A549 (cell line): Measurements from ENCODE around the gene POLE. TPM values are rescaled to one million over a fixed set of nuclear protein-coding genes. Genes with fewer than 3 reads are reported as not detected.

Source experiments
- ATAC-seq, 2 experiments: fragments of 200-7000 bp in 1 of 2; fragments of >200 bp in 1 of 2; cut with Nextera tagmentation in 1 of 2; cut with Tn5 transposase in 1 of 2; 3 replicates each; pipeline versions ENCODE4 v1.8.0 to v1.9.1; 2018 to 2020; ENCODE audit warnings: mild to moderate bottlenecking in 1 of 2, moderate library complexity in 1 of 2
- CTCF ChIA-PET: fragments of 300-600 bp; sonication (Branson Sonifier 250); formaldehyde crosslinking; extraction: SDS; loops from one replicate; lab custom pipeline; 2021; ENCODE audit warnings: antibody characterized with exemption, inconsistent platforms; lab: Yijun Ruan, JAX
- POLR2A ChIA-PET: fragments of 350-600 bp; formaldehyde crosslinking; extraction: SDS; loops from one replicate; lab custom pipeline; 2021; ENCODE audit warnings: antibody characterized with exemption, inconsistent platforms; lab: Yijun Ruan, JAX
- DNase-seq, 2 experiments: peaks; one replicate each; pipeline versions ENCODE4 v3.0.0 to v3.0.0-alpha.2; 2011 to 2016; ENCODE audit warnings: low read depth in 1 of 2, low spot score in 1 of 2
- FAIRE-seq: peaks from 2 replicates; lab custom pipeline; 2011; peaks lifted over from hg19 to GRCh38; lab: Jason Lieb, UNC
- H3K27ac ChIP-seq, 2 experiments: fragments of >200 bp; sonication (Bioruptor Twin); formaldehyde crosslinking; 3 replicates each; pipeline ENCODE4 v1.5.1; 2016 to 2017
- H3K4me1 ChIP-seq: fragments of >200 bp; sonication (Bioruptor Twin); formaldehyde crosslinking; 3 replicates; pipeline ENCODE4 v1.6.1; 2016
- H3K4me2 ChIP-seq: fragments of >200 bp; sonication (Bioruptor Twin); formaldehyde crosslinking; 3 replicates; pipeline ENCODE4 v1.6.1; 2016
- H3K4me3 ChIP-seq: fragments of >200 bp; sonication (Bioruptor Twin); formaldehyde crosslinking; 3 replicates; pipeline ENCODE4 v1.5.1; 2016
- H3K9me3 ChIP-seq: fragments of >200 bp; sonication (Bioruptor Twin); formaldehyde crosslinking; 3 replicates; pipeline ENCODE4 v1.6.1; 2016
- ATOH8 ChIP-seq: fragments of 250-450 bp; sonication (Bioruptor Pico); IDR thresholded peaks from 2 replicates; pipeline ENCODE4 v1.5.0; 2020; ENCODE audit warnings: low read depth, mild to moderate bottlenecking, moderate library complexity
- BHLHE40 ChIP-seq: IDR thresholded peaks from 2 replicates; pipeline ENCODE4 v1.6.1; 2012; ENCODE audit warnings: low read depth, low read length, inconsistent platforms
- CBX8 ChIP-seq: fragments of 200-600 bp; sonication (generic); IDR thresholded peaks from 2 replicates; pipeline ENCODE4 v1.6.1; 2016
- CEBPB ChIP-seq, 2 experiments: fragments of >200 bp in 1 of 2; sonication (Bioruptor Twin) in 1 of 2; formaldehyde crosslinking in 1 of 2; IDR thresholded peaks; 2 replicates each; pipeline ENCODE4 v1.6.1; 2012 to 2016
- CHD2 ChIP-seq: fragments of 150-350 bp; IDR thresholded peaks from 2 replicates; pipeline ENCODE4 v1.6.1; 2014; ENCODE audit warnings: low read length; ENCODE audit not compliant: partially characterized antibody
- CHD4 ChIP-seq: fragments of 200-600 bp; sonication (generic); IDR thresholded peaks from 2 replicates; pipeline ENCODE4 v1.6.1; 2016; ENCODE audit warnings: antibody characterized with exemption, mild to moderate bottlenecking, borderline replicate concordance
- E2F6 ChIP-seq: IDR thresholded peaks from 2 replicates; pipeline ENCODE4 v1.6.1; 2012; ENCODE audit warnings: low read depth, borderline replicate concordance
- EHMT2 ChIP-seq: fragments of 200-600 bp; sonication (generic); IDR thresholded peaks from 2 replicates; pipeline ENCODE4 v1.6.1; 2016; ENCODE audit warnings: antibody characterized with exemption, low read depth, mild to moderate bottlenecking, moderate library complexity
- ESRRA ChIP-seq: fragments of 150-350 bp; IDR thresholded peaks from 2 replicates; pipeline ENCODE4 v1.6.1; 2014; ENCODE audit warnings: mild to moderate bottlenecking, low read length, borderline replicate concordance
- GATA3 ChIP-seq: IDR thresholded peaks from 2 replicates; pipeline ENCODE4 v1.6.1; 2012; ENCODE audit warnings: borderline replicate concordance
- HES2 ChIP-seq: fragments of >200 bp; sonication (Bioruptor Twin); formaldehyde crosslinking; IDR thresholded peaks from 2 replicates; pipeline ENCODE4 v1.6.1; 2016
- JUNB ChIP-seq: fragments of >200 bp; sonication (Bioruptor Twin); formaldehyde crosslinking; IDR thresholded peaks from 2 replicates; pipeline ENCODE4 v1.6.1; 2016
- KDM1A ChIP-seq: fragments of 200-600 bp; sonication (generic); IDR thresholded peaks from 2 replicates; pipeline ENCODE4 v1.6.1; 2016; ENCODE audit warnings: low read depth, mild to moderate bottlenecking
- MAX ChIP-seq: IDR thresholded peaks from 2 replicates; pipeline ENCODE4 v1.6.1; 2012
- MYC ChIP-seq: IDR thresholded peaks from 2 replicates; pipeline ENCODE4 v1.6.1; 2012; ENCODE audit warnings: mild to moderate bottlenecking, inconsistent platforms, low read length, improper control_type of control experiment, borderline replicate concordance
- NFE2L2 ChIP-seq: fragments of 150-350 bp; conservative IDR thresholded peaks from 2 replicates; pipeline ENCODE4 v1.6.1; 2014; ENCODE audit warnings: low read length
- NPAS2 ChIP-seq: fragments of 250-450 bp; sonication (Bioruptor Pico); IDR thresholded peaks from 2 replicates; pipeline ENCODE4 v1.8.0; 2022; ENCODE audit warnings: mild to moderate bottlenecking, moderate library complexity, borderline replicate concordance
- PBX3 ChIP-seq: IDR thresholded peaks from 2 replicates; pipeline ENCODE4 v1.6.1; 2012
- POLR2A ChIP-seq: IDR thresholded peaks from 2 replicates; pipeline ENCODE4 v1.6.1; 2012; ENCODE audit warnings: mild to moderate bottlenecking, low read length
- POLR2AphosphoS2 ChIP-seq: conservative IDR thresholded peaks from 2 replicates; pipeline ENCODE4 v1.6.1; 2012; ENCODE audit warnings: low read length, improper control_type of control experiment, inconsistent platforms
- RARB ChIP-seq: fragments of 250-450 bp; sonication (Bioruptor Pico); IDR thresholded peaks from 2 replicates; pipeline ENCODE4 v1.8.0; 2021; ENCODE audit warnings: mild to moderate bottlenecking, moderate library complexity
- RCOR1 ChIP-seq: fragments of 150-350 bp; IDR thresholded peaks from 2 replicates; pipeline ENCODE4 v1.6.1; 2014; ENCODE audit warnings: antibody characterized with exemption, low read length, low read depth
- TFCP2L1 ChIP-seq: fragments of 250-450 bp; sonication (Bioruptor Pico); IDR thresholded peaks from 2 replicates; pipeline ENCODE4 v1.5.0; 2021; ENCODE audit warnings: mild to moderate bottlenecking
- ZC3H11A ChIP-seq: fragments of 450-650 bp; IDR thresholded peaks from 2 replicates; pipeline ENCODE4 v1.6.1; 2014; ENCODE audit warnings: antibody characterized with exemption, mild to moderate bottlenecking
- ZFP36 ChIP-seq: fragments of 450-650 bp; IDR thresholded peaks from 2 replicates; pipeline ENCODE4 v1.6.1; 2014; ENCODE audit warnings: borderline replicate concordance; ENCODE audit not compliant: partially characterized antibody
- ZNF302 ChIP-seq: fragments of 250-450 bp; sonication (Bioruptor Pico); IDR thresholded peaks from 2 replicates; pipeline ENCODE4 v1.9.0; 2021; ENCODE audit warnings: inconsistent platforms, mild to moderate bottlenecking, moderate library complexity
- ZSCAN20 ChIP-seq: fragments of 250-450 bp; sonication (Bioruptor Pico); IDR thresholded peaks from 2 replicates; pipeline ENCODE4 v1.8.0; 2022; ENCODE audit warnings: mild to moderate bottlenecking, moderate library complexity
- WGBS: methylation state at CpG from one replicate; pipeline ENCODE4 v1.1.6; 2017; ENCODE audit errors: missing lambda C conversion rate; 5-methylcytosine and 5-hydroxymethylcytosine counted together
- polyA plus RNA-seq, 4 experiments: library from polyadenylated mRNA; depleted of rRNA in 3 of 4; stranded (reverse); fragments of >200 nt; fragmentation: RNase III in 1 of 4; extraction: RNeasy Plus Mini Kit Qiagen cat#74134 plus additional on column Dnase treatment in 1 of 4; gene quantifications; 2 replicates in 3 of 4; 3 replicates in 1 of 4; pipeline ENCODE4 v1.2.3, GENCODE V29; 2011 to 2017

POLE gene
- polyA plus RNA-seq, 2 of the 4 experiments (the other 2 are of a cell fraction), result 28.9 to 67.2 TPM

- TF ChIP-seq KDM1A (no peak), CEBPB (IDR thresholded peaks at IDR 0.05) (no peak), JUNB (no peak), EHMT2 (no peak), HES2 (no peak), ZSCAN20 (CRISPR knock-in tag) (no peak), ZFP36 (no peak), RARB (CRISPR knock-in tag) (no peak), MAX (no peak), BHLHE40 (no peak), CHD4 (no peak), E2F6 (no peak), ATOH8 (CRISPR knock-in tag) (no peak), MYC (no peak), TFCP2L1 (CRISPR knock-in tag) (no peak), PBX3 (no peak), CHD2 (no peak), CBX8 (no peak)
- FAIRE-seq, result no peak
- no peak for ATAC-seq
Observed at GRCh38 chr12:132716356-132716755, 29.2 kb upstream of the POLE start.

GRCh38 chr12:132715874-132716273, 28.7 kb upstream of the POLE start:
- no peak for DNase-seq
- CTCF ChIA-PET, result no interaction called here
- no peak overlapping the region for H3K27ac ChIP-seq
- TF ChIP-seq TFCP2L1 (CRISPR knock-in tag), result no peak
- no peak for TF ChIP-seq EHMT2
- TF ChIP-seq RCOR1, result no peak
- no peak for TF ChIP-seq ATOH8 (CRISPR knock-in tag)
- no peak for TF ChIP-seq NFE2L2
- TF ChIP-seq GATA3, result no peak
- TF ChIP-seq ZC3H11A, result no peak
- TF ChIP-seq, all 56 proteins: peak for 0
- ATAC-seq, result no peak
- no peaks in the 10 kb centered on the region for H3K4me1 ChIP-seq
- no peaks in the 10 kb centered on the region for H3K9me3 ChIP-seq
- H3K4me3 ChIP-seq, result no peak overlapping the region
- FAIRE-seq, result no peak
- no peak overlapping the region for H3K4me2 ChIP-seq
- POLR2A ChIA-PET, result no interaction called here
- WGBS, result 82% methylated on average over 9 of the region's 9 CpGs

More at GRCh38 chr12:132716356-132716755, 29.2 kb upstream of the POLE start:
- no peak overlapping the region for H3K27ac ChIP-seq
- H3K4me1 ChIP-seq, result no peaks in the 10 kb centered on the region
- no peak overlapping the region for H3K4me3 ChIP-seq
- POLR2A ChIA-PET, result no interaction called here
- CTCF ChIA-PET, result no interaction called here
- no peaks in the 10 kb centered on the region for H3K9me3 ChIP-seq
- WGBS, result 77% methylated on average over 10 of the region's 11 CpGs
- DNase-seq, result no peak
- H3K4me2 ChIP-seq, result no peak overlapping the region

- WGBS, result 96% methylated on average over 2 of the region's 2 CpGs
- TF ChIP-seq ESRRA, result no peak
- no peak for TF ChIP-seq POLR2A
- no peak for TF ChIP-seq POLR2AphosphoS2
- no peak for TF ChIP-seq EHMT2
- TF ChIP-seq NPAS2, result no peak
- TF ChIP-seq NFE2L2, result no peak
- TF ChIP-seq ZNF302 (CRISPR knock-in tag), result no peak
- H3K4me1 ChIP-seq, result no peaks in the 10 kb centered on the region
- 0 out of 3 replicates have a peak, but pooled peaks cover 2% of the 10 kb centered on the region for H3K9me3 ChIP-seq
- POLR2A ChIA-PET, result no interaction called here
- H3K4me2 ChIP-seq, result no peak overlapping the region
- no peak for FAIRE-seq
- H3K4me3 ChIP-seq, result no peak overlapping the region
- ATAC-seq, result no peak
- H3K27ac ChIP-seq, result no peak overlapping the region
- CTCF ChIA-PET, result interaction anchor here (0.7 kb wide), 1 partner anchor 10 kb away, joined by 3 read pairs; no protein-coding TSS in a partner anchor
- DNase-seq, result no peak
Observed at GRCh38 chr12:132713123-132713522, 26.0 kb upstream of the POLE start.
